ENCODE data around the gene MAST3.
A peak's percentile ranks its signal among the peaks of the same experiment; 100 is the strongest.

MAST3 gene

DNA sequence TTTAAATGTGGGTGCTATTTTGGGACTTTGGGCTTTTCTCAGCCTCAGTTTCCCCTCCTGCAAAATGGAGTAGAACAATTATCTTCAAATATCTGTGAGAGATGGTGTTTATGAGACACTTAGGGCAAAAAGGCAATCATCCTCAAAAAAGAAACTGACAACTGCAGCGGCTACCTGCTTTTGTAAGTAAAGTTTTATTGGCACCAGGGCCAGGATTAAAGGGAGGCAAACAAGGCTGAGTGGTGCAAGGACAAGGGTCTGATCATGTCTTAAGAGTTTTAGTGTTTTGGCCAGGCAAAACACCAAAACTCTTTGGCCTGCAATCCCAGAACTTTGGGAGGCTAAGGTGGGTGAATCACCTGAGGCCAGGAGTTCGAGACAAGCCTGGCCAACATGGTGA, 1.3 kb upstream of the MAST3 start:
- no peak for DNase-seq (ENCODE audit: low read depth)
- H3K4me3 ChIP-seq (ENCODE audit: low read length) = no peak overlapping the region
- TF ChIP-seq, protein P1, sequence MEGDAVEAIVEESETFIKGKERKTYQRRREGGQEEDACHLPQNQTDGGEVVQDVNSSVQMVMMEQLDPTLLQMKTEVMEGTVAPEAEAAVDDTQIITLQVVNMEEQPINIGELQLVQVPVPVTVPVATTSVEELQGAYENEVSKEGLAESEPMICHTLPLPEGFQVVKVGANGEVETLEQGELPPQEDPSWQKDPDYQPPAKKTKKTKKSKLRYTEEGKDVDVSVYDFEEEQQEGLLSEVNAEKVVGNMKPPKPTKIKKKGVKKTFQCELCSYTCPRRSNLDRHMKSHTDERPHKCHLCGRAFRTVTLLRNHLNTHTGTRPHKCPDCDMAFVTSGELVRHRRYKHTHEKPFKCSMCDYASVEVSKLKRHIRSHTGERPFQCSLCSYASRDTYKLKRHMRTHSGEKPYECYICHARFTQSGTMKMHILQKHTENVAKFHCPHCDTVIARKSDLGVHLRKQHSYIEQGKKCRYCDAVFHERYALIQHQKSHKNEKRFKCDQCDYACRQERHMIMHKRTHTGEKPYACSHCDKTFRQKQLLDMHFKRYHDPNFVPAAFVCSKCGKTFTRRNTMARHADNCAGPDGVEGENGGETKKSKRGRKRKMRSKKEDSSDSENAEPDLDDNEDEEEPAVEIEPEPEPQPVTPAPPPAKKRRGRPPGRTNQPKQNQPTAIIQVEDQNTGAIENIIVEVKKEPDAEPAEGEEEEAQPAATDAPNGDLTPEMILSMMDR (conservative IDR thresholded peaks at IDR 0.05; ENCODE audit: low read depth, low read length) = no peak

DNA sequence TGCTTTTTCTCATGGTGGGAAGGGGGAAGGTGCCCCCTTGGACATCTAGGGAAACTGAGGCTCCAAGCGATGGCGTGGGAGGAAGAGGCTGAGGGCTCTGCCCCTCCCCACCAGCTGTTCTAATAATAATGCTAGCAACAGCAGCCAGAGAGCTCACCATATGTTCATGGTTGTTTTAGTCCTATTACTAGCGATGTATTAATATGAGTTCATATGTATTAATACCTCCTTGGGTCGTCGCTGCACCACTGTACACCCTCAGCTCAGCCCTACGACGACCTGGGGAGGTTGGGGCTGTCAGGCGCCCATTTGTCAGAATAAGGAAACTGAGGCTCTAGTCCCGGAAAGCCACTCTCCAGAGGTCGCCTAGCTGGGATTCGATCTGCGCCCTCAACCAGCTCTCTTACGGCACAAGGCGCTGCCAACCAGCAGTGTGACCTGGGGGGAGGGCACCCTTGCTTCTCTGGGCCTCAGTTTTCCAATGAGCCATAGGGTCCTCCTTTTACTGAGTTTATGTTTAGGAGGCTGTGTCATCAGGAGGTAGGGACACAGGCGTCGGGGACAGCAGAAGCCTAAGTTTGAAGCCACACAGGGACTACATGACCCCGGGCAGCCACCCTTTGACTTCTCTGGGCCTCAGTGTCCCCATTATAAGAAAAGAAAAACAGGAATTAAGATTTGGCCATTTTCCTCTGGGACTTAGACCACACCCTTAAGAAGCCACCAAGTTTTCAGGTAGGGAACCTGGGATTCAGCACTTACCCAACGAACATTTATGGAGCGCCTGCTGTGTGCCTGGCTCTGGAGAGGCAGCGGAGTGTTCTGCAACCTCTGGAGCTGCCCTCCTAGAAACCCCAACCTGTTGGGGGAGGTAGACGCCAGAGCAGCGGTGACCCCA, 664 bp downstream of the MAST3 start:
- H3K4me3 ChIP-seq (ENCODE audit: low read length) = peak overlapping the region; percentile 46
- no peak for DNase-seq (ENCODE audit: low read depth)
- TF ChIP-seq, protein P1 (conservative IDR thresholded peaks at IDR 0.05; ENCODE audit: low read depth, low read length) = no peak

DNA sequence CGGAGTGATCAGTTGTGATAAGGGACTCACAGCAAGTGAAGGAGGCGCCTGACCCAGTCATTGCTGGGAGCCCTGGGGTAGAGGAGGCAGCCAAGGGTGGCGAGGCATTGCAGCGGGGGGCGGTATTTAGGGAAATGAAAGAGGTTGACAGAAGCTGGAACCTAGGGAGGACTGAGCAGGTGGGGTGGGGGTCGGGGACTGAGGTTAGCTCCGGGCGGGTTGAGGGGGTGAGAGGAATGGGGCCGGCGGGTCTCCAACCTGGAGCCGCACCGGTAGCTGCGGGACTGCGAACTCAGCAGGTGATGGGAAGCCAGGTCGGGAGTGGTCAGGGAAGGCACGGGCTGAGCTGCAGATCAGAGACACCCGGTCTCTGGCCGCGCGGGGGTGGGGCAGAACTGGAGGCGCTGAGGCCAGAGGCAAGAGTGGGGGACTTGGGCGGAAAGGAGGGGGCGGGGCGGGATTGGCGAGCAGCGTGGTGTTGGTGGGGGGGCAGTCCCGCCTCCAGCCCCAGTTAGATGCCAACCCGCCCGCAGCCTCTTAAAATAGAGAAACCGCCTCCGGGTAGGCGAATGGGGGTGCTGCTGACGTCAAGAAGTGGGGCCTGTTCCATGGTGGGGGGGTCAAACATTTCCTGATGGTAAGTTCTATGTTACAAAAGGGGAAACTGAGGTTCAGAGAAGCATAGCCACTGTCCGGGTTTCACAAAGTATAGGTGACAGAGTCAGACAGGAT, 1.5 kb downstream of the MAST3 start:
- TF ChIP-seq, protein P1 (conservative IDR thresholded peaks at IDR 0.05; ENCODE audit: low read depth, low read length) = no peak
- DNase-seq (ENCODE audit: low read depth) = no peak
- no peak overlapping the region for H3K4me3 ChIP-seq (ENCODE audit: low read length)

DNA sequence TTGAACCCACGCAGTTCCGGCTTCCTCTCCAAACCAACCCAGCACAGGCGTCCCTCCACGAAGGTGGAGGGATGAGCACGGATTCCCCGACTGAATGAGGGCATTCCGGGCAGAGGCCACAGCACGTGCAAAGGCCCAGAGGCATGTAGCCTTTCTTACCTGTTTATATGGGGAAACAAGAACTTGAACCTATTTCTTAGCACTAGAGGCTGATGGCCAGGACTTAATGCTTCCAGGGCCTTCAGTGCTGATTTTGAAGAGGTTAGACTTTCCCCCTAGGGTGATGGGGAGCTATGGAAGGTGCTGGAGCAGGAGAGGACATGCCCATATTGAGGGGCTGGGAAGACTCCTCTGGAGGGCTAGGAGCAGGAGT, 2.0 kb downstream of the MAST3 start:
- no peak for DNase-seq (ENCODE audit: low read depth)
- TF ChIP-seq, protein P1 (conservative IDR thresholded peaks at IDR 0.05; ENCODE audit: low read depth, low read length) = no peak
- no peak overlapping the region for H3K4me3 ChIP-seq (ENCODE audit: low read length)

DNA sequence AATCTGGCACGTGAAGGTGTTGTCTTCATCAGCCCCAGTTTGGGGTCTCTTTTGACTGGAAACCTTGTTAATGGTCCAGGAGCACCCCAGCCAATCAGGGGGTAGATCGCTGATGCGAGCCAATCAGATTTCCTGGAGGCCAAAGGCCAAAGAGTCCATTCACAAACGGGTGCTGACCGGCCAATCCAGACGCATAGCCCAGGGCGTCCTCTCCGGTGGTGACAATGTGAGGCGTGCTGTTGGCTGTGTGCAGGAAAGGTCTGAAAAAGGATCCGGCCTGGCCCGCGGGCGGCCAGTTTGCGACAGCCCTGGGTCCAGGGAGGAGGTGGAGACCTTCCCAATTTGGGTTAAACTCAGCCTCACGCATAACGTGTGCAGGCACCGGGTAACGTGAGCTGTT, 3.1 kb downstream of the MAST3 start:
- TF ChIP-seq, protein P1 (conservative IDR thresholded peaks at IDR 0.05; ENCODE audit: low read depth, low read length) = no peak
- no peak overlapping the region for H3K4me3 ChIP-seq (ENCODE audit: low read length)
- no peak for DNase-seq (ENCODE audit: low read depth)

DNA sequence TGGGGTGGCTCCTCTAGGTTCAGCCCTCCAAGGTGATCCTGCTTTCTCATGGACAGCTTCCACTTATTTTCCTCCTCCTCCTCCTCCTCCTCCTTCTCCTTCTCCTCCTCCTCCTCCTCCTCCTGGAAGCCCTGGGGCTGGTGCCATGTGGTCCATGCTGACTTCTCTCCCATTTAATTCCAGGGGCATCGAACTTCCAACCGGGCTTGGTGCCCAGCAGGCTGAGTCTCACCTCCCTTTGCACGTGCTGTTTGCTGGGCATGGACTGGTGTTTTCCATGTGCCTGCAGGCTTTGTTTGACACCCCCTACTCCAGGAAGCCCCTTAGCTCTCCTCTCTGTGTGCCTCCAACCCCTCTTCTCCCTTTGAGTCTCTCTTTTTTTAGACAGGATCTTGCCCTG, 3.7 kb downstream of the MAST3 start:
- TF ChIP-seq, protein P1 (conservative IDR thresholded peaks at IDR 0.05; ENCODE audit: low read depth, low read length) = no peak
- DNase-seq (ENCODE audit: low read depth) = no peak
- no peak overlapping the region for H3K4me3 ChIP-seq (ENCODE audit: low read length)

Measured in retinal pigment epithelial cell (primary cell).